GM18907 (cell line): Measurements from ENCODE around the gene OXA1L.
"Not testable (repeated sequence)": the region's sequence is repeated elsewhere in the genome, so short reads cannot be mapped to it uniquely, and the experiment has no call there.

ENCODE experiments used
- ATAC-seq: cut with Tn5 transposase; IDR thresholded peaks from one replicate; pipeline ENCODE4 v1.9.1; 2021; ENCODE audit warnings: mild to moderate bottlenecking, moderate library complexity; ENCODE audit not compliant: unreplicated experiment

Gene OXA1L

GRCh38 chr14:22766457-22767322, at the start of gene OXA1L:
Gene OXA1L (plus strand): TSS chr14:22766688. CDS start chr14:22766702, 14 bp downstream.
- peak; percentile 75 for ATAC-seq

GRCh38 chr14:22718091-22718490, 48.4 kb upstream of the OXA1L start:
- ATAC-seq, result no peak

GRCh38 chr14:22721213-22721612, 45.3 kb upstream of the OXA1L start:
- no peak for ATAC-seq

- no peak for ATAC-seq
Measured at GRCh38 chr14:22723815-22724214, 42.7 kb upstream of the OXA1L start.

GRCh38 chr14:22724847-22725246, 41.6 kb upstream of the OXA1L start:
- not testable (repeated sequence) for ATAC-seq

GRCh38 chr14:22725374-22725773, 41.1 kb upstream of the OXA1L start:
- ATAC-seq, result not testable (repeated sequence)

GRCh38 chr14:22726012-22726411, 40.5 kb upstream of the OXA1L start:
- no peak for ATAC-seq

GRCh38 chr14:22732062-22732461, 34.4 kb upstream of the OXA1L start:
- ATAC-seq, result not testable (repeated sequence)

GRCh38 chr14:22733829-22734228, 32.7 kb upstream of the OXA1L start:
- ATAC-seq, result no peak

GRCh38 chr14:22735096-22735495, 31.4 kb upstream of the OXA1L start:
- no peak for ATAC-seq

- not testable (repeated sequence) for ATAC-seq
Measured at GRCh38 chr14:22736384-22736783, 30.1 kb upstream of the OXA1L start.

GRCh38 chr14:22737052-22737451, 29.4 kb upstream of the OXA1L start:
- ATAC-seq, result peak; percentile 70

- no peak for ATAC-seq
Measured at GRCh38 chr14:22739423-22739822, 27.1 kb upstream of the OXA1L start.

GRCh38 chr14:22740020-22740419, 26.5 kb upstream of the OXA1L start:
- no peak for ATAC-seq

GRCh38 chr14:22747769-22748168, 18.7 kb upstream of the OXA1L start:
- ATAC-seq, result no peak

- no peak for ATAC-seq
Measured at GRCh38 chr14:22748206-22748605, 18.3 kb upstream of the OXA1L start.

GRCh38 chr14:22748631-22749068, 17.8 kb upstream of the OXA1L start:
- ATAC-seq, result no peak

- no peak for ATAC-seq
Measured at GRCh38 chr14:22752422-22752821, 14.1 kb upstream of the OXA1L start.

GRCh38 chr14:22753586-22753985, 12.9 kb upstream of the OXA1L start:
- ATAC-seq, result no peak

GRCh38 chr14:22757972-22758650, 8.4 kb upstream of the OXA1L start:
- ATAC-seq, result not testable (repeated sequence)

- ATAC-seq, result no peak
Measured at GRCh38 chr14:22761734-22762133, 4.8 kb upstream of the OXA1L start.

- ATAC-seq, result no peak
Measured at GRCh38 chr14:22764382-22764781, 2.1 kb upstream of the OXA1L start.
